GM19023 (cell line): ENCODE data around the gene TEDC1.
A peak's percentile ranks its signal among the peaks of the same experiment; 100 is the strongest.

Source experiments
- ATAC-seq: cut with Tn5 transposase; IDR thresholded peaks from one replicate; pipeline ENCODE4 v1.9.1; 2021; ENCODE audit warnings: mild to moderate bottlenecking, moderate library complexity; ENCODE audit not compliant: unreplicated experiment

Gene TEDC1

GRCh38 chr14:105484069-105484996 lies 6.7 kb upstream of the TEDC1 start:
- no peak for ATAC-seq

GRCh38 chr14:105484997-105485393 lies 6.1 kb upstream of the TEDC1 start:
- no peak for ATAC-seq

- no peak for ATAC-seq
These were observed 5.3 kb upstream of the TEDC1 start for GRCh38 chr14:105485739-105486162.

GRCh38 chr14:105486163-105486973 lies 4.7 kb upstream of the TEDC1 start, which contains the start of gene CRIP1:
Gene CRIP1, plus strand, starts transcription at chr14:105486886. Its CDS starts 374 bp downstream, at chr14:105487260.
- ATAC-seq, result no peak

- ATAC-seq, result no peak
These were observed 4.0 kb upstream of the TEDC1 start for GRCh38 chr14:105486974-105487448.

- ATAC-seq, result no peak
These were observed 3.5 kb upstream of the TEDC1 start for GRCh38 chr14:105487449-105487985.

GRCh38 chr14:105487986-105488777 lies 2.9 kb upstream of the TEDC1 start:
- ATAC-seq, result no peak

GRCh38 chr14:105488781-105489541 lies 2.1 kb upstream of the TEDC1 start:
- no peak for ATAC-seq

GRCh38 chr14:105489542-105490266 lies 1.3 kb upstream of the TEDC1 start:
- ATAC-seq, result no peak

- peak; percentile 0 for ATAC-seq
These were observed 827 bp upstream of the TEDC1 start for GRCh38 chr14:105490267-105490571.

- no peak for ATAC-seq
These were observed 424 bp downstream of the TEDC1 start for GRCh38 chr14:105491366-105491973.

GRCh38 chr14:105492031-105492970 lies 1.3 kb downstream of the TEDC1 start:
- no peak for ATAC-seq

- no peak for ATAC-seq
These were observed 2.2 kb downstream of the TEDC1 start for GRCh38 chr14:105492971-105493871.

- ATAC-seq, result no peak
These were observed 3.0 kb downstream of the TEDC1 start for GRCh38 chr14:105493921-105494605.

GRCh38 chr14:105494606-105494929 lies 3.5 kb downstream of the TEDC1 start:
- no peak for ATAC-seq
